Upper lobe of left lung (tissue), 6 donors: ENCODE results near the gene NAIF1. TPM values are rescaled to one million over a fixed set of nuclear protein-coding genes. Genes with fewer than 3 reads are reported as not detected.

Source experiments
- ATAC-seq, 2 donors: fragments of 200-7000 bp; cut with Tn5 transposase; one replicate each; pipeline ENCODE4 v1.9.1; 2022; ENCODE audit warnings: mild to moderate bottlenecking in 2 of 2, moderate library complexity in 2 of 2; ENCODE audit not compliant: low FRiP score in 2 of 2
- DNase-seq, 2 donors: peaks; one replicate each; pipeline ENCODE4 v3.0.0-alpha.2; 2019 to 2020
- H3K27ac ChIP-seq, 4 donors: fragments of 200-600 bp; sonication (generic); one replicate each; pipeline ENCODE4 v1.5.1; 2016 to 2019
- H3K27me3 ChIP-seq, 4 donors: fragments of 200-600 bp; sonication (generic); one replicate each; pipeline ENCODE4 v1.5.1; 2017 to 2019
- H3K36me3 ChIP-seq, 4 donors: fragments of 200-600 bp; sonication (generic); one replicate each; pipeline ENCODE4 v1.5.1; 2016 to 2019
- H3K4me1 ChIP-seq, 4 donors: fragments of 200-600 bp; sonication (generic); one replicate each; pipeline ENCODE4 v1.5.1; 2018 to 2019
- H3K4me3 ChIP-seq, 4 donors: fragments of 200-600 bp; sonication (generic); one replicate each; pipeline ENCODE4 v1.5.1; 2017 to 2019; ENCODE audit warnings: mild to moderate bottlenecking in 2 of 4, moderate library complexity in 1 of 4
- H3K9me3 ChIP-seq, 4 donors: fragments of 200-600 bp; sonication (generic); one replicate each; pipeline ENCODE4 v1.5.1; 2018 to 2019
- CTCF ChIP-seq, 6 experiments: fragments of 450-650 bp in 4 of 6; fragments of 200-600 bp in 2 of 6; sonication (generic) in 2 of 6; IDR thresholded peaks; one replicate each; pipeline ENCODE4 v1.5.1; 2016 to 2019; ENCODE audit warnings: antibody characterized with exemption in 6 of 6
- EP300 ChIP-seq, 4 donors: sonication (generic); formaldehyde crosslinking; IDR thresholded peaks; one replicate each; pipeline ENCODE4 v1.5.1; 2017; ENCODE audit warnings: antibody characterized with exemption in 4 of 4, control low read depth in 2 of 4
- POLR2A ChIP-seq, 4 donors: fragments of 450-650 bp; IDR thresholded peaks; one replicate each; pipeline ENCODE4 v1.5.1; 2016 to 2017; ENCODE audit warnings: antibody characterized with exemption in 4 of 4, mild to moderate bottlenecking in 2 of 4
- POLR2AphosphoS5 ChIP-seq, 2 donors: sonication (generic); formaldehyde crosslinking; IDR thresholded peaks; one replicate each; pipeline ENCODE4 v1.5.1; 2017; ENCODE audit warnings: antibody characterized with exemption in 2 of 2
- WGBS, 2 donors: methylation state at CpG; one replicate each; pipeline ENCODE4 v1.1.5; 2017 to 2018; 5-methylcytosine and 5-hydroxymethylcytosine counted together
- total RNA-seq, 6 donors: library from RNA; depleted of rRNA in 4 of 6; stranded (reverse); fragments of >200 nt in 4 of 6; gene quantifications; one replicate each; pipeline versions ENCODE4 v1.1.0 to v1.2.1, GENCODE V29; 2016 to 2021
- donor health status: DM: no; HTN: no; CAD: no; lungs with moderate emphysema.
- donor health status: DM: no; HTN: yes; CAD: no; lungs with severe emphysema.

NAIF1 gene
- total RNA-seq, 6 donors from 2014 or later = 8.0 to 37.7 (median 13.0) TPM

- no peak for ATAC-seq
- Histone ChIP-seq H3K27ac (no peak overlapping the region), H3K36me3 (no peaks in the 10 kb centered on the region), H3K4me3 (no peak overlapping the region), H3K27me3 (no peaks in the 10 kb centered on the region), H3K4me1 (peaks cover 20 to 42% (median 34%) of the 10 kb centered on the region in 4 donors), H3K9me3 (no peaks in the 10 kb centered on the region)
- TF ChIP-seq CTCF (IDR thresholded peaks at IDR 0.05) = no peak
- no peak for TF ChIP-seq POLR2A (IDR thresholded peaks at IDR 0.05)
- no peak for TF ChIP-seq EP300 (IDR thresholded peaks at IDR 0.05)
- TF ChIP-seq POLR2AphosphoS5 (IDR thresholded peaks at IDR 0.05) = no peak
- 93 to 94% methylated on average over 4 of the region's 4 CpGs for WGBS, 2 donors
- DNase-seq = no peak
Observed at GRCh38 chr9:128084746-128085145, 17.6 kb upstream of the NAIF1 start.

DNA sequence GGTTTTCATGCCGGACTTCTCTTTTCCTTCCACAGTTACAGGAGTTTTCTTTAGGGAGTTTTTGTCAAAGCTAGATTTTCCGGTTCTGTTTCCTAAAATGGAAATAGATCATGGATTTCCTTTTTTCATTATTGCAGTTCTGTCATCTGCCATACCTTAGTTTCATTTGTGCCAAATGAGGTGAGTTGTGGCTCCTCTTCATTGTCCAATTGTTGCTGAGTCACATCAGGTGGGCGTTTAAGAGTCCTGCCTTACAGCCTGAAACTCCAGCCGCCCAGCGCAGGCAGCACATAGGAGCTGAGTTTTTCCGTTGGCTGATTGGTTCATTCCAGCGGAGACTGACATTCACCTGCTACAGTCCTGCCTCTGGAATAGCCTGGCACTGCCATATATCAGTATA lies 15.0 kb upstream of the NAIF1 start:
- Histone ChIP-seq H3K27me3 (no peaks in the 10 kb centered on the region), H3K36me3 (no peaks in the 10 kb centered on the region), H3K27ac (peak overlapping the region in 3 of 4 donors; percentile 56 to 76 (median 64)), H3K4me3 (no peak overlapping the region), H3K4me1 (peaks cover 30 to 56% (median 44%) of the 10 kb centered on the region in 4 donors), H3K9me3 (no peaks in the 10 kb centered on the region)
- WGBS, 2 donors = 61 to 77% methylated on average over 7 of the region's 7 CpGs
- TF ChIP-seq POLR2AphosphoS5 (IDR thresholded peaks at IDR 0.05) (no peak), EP300 (IDR thresholded peaks at IDR 0.05) (no peak), CTCF (IDR thresholded peaks at IDR 0.05) (no peak)
- no peak for DNase-seq
- no peak for ATAC-seq

GRCh38 chr9:128081056-128081455 lies 13.9 kb upstream of the NAIF1 start:
- Histone ChIP-seq H3K4me3 (no peak overlapping the region), H3K9me3 (no peaks in the 10 kb centered on the region), H3K27me3 (no peaks in the 10 kb centered on the region), H3K27ac (peak overlapping the region; percentile 48 to 76 (median 60)), H3K4me1 (peaks cover 30 to 61% (median 45%) of the 10 kb centered on the region in 4 donors), H3K36me3 (no peaks in the 10 kb centered on the region)
- 52 to 53% methylated on average over 3 of the region's 3 CpGs for WGBS, 2 donors
- DNase-seq (peak in 1 of 2 donors; percentile 43), ATAC-seq (peak; percentile 71 to 72)
- TF ChIP-seq POLR2A (IDR thresholded peaks at IDR 0.05) (no peak), CTCF (IDR thresholded peaks at IDR 0.05) (no peak), POLR2AphosphoS5 (IDR thresholded peaks at IDR 0.05) (peak; percentile 67 to 73), EP300 (IDR thresholded peaks at IDR 0.05) (no peak)

- Histone ChIP-seq H3K9me3 (no peaks in the 10 kb centered on the region), H3K4me1 (peaks cover 30 to 61% (median 45%) of the 10 kb centered on the region in 4 donors), H3K27me3 (no peaks in the 10 kb centered on the region), H3K36me3 (no peaks in the 10 kb centered on the region), H3K27ac (peak overlapping the region in 3 of 4 donors; percentile 56 to 76 (median 64)), H3K4me3 (no peak overlapping the region)
- DNase-seq (no peak), ATAC-seq (no peak)
- TF ChIP-seq POLR2A (IDR thresholded peaks at IDR 0.05) (no peak), POLR2AphosphoS5 (IDR thresholded peaks at IDR 0.05) (no peak), EP300 (IDR thresholded peaks at IDR 0.05) (no peak), CTCF (IDR thresholded peaks at IDR 0.05) (no peak)
- WGBS, 2 donors = 92% methylated on average over 5 of the region's 5 CpGs
Observed at GRCh38 chr9:128080206-128080605, 13.1 kb upstream of the NAIF1 start.
